MCF 10A (cell line): ENCODE results near the gene TWSG1. TPM values are rescaled to one million over a fixed set of nuclear protein-coding genes. Genes with fewer than 3 reads are reported as not detected.

ENCODE experiments used
- BruUV-seq: library from RNA; stranded (reverse); fragments of 400-500 nt; replicated peaks from 2 replicates; lab custom pipeline; 2021; lab: Mats Ljungman, UMichigan
- CTCF ChIA-PET: fragments of 300-600 bp; sonication (Branson Sonifier 250); formaldehyde crosslinking; extraction: SDS; loops from one replicate; lab custom pipeline; 2021; ENCODE audit warnings: antibody characterized with exemption, inconsistent platforms; lab: Yijun Ruan, JAX
- POLR2A ChIA-PET: fragments of 300-600, 350-650 bp; sonication (Branson Sonifier 250); formaldehyde crosslinking; extraction: SDS; loops from one replicate; lab custom pipeline; 2020; ENCODE audit warnings: antibody characterized with exemption, inconsistent platforms; lab: Yijun Ruan, JAX
- DNase-seq: peaks from one replicate; pipeline ENCODE4 v3.0.0-alpha.2; 2018; ENCODE audit not compliant: unreplicated experiment
- H3K27ac Mint-ChIP-seq: one replicate; pipeline ENCODE4 v1.8.0; 2022; ENCODE audit warnings: mild to moderate bottlenecking, low read depth, mixed read lengths; ENCODE audit not compliant: unreplicated experiment
- H3K27me3 Mint-ChIP-seq: one replicate; pipeline ENCODE4 v1.8.0; 2022; ENCODE audit warnings: mixed read lengths; ENCODE audit not compliant: insufficient read depth, unreplicated experiment
- H3K36me3 Mint-ChIP-seq: one replicate; pipeline ENCODE4 v1.8.0; 2022; ENCODE audit warnings: mild to moderate bottlenecking, moderate library complexity, mixed read lengths; ENCODE audit not compliant: insufficient read depth, unreplicated experiment
- H3K4me1 Mint-ChIP-seq: one replicate; pipeline ENCODE4 v1.8.0; 2022; ENCODE audit warnings: mixed read lengths; ENCODE audit not compliant: insufficient read depth, unreplicated experiment
- H3K4me3 Mint-ChIP-seq: one replicate; pipeline ENCODE4 v1.8.0; 2022; ENCODE audit warnings: mild to moderate bottlenecking, moderate library complexity, mixed read lengths; ENCODE audit not compliant: unreplicated experiment
- H3K9me3 Mint-ChIP-seq: one replicate; pipeline ENCODE4 v1.8.0; 2022; ENCODE audit warnings: mixed read lengths; ENCODE audit not compliant: unreplicated experiment
- intact Hi-C: fragments of 100-400 bp; cut with micrococcal nuclease; formaldehyde crosslinking; loops from 2 replicates; pipeline ENCODE4 v1.14.1; 2022
- total RNA-seq: library from RNA; stranded (reverse); gene quantifications from 2 replicates; pipeline ENCODE4 v1.2.3, GENCODE V29; 2022
- TF ChIP-seq, protein P1 (sequence below): fragments of 200-600 bp; IDR thresholded peaks from one replicate; pipeline ENCODE4 v1.8.0; 2022; ENCODE audit warnings: antibody characterized with exemption, mild to moderate bottlenecking; ENCODE audit not compliant: unreplicated experiment

TWSG1 gene
- total RNA-seq, 1 experiment from 2014 or later = 26.0 TPM

DNA sequence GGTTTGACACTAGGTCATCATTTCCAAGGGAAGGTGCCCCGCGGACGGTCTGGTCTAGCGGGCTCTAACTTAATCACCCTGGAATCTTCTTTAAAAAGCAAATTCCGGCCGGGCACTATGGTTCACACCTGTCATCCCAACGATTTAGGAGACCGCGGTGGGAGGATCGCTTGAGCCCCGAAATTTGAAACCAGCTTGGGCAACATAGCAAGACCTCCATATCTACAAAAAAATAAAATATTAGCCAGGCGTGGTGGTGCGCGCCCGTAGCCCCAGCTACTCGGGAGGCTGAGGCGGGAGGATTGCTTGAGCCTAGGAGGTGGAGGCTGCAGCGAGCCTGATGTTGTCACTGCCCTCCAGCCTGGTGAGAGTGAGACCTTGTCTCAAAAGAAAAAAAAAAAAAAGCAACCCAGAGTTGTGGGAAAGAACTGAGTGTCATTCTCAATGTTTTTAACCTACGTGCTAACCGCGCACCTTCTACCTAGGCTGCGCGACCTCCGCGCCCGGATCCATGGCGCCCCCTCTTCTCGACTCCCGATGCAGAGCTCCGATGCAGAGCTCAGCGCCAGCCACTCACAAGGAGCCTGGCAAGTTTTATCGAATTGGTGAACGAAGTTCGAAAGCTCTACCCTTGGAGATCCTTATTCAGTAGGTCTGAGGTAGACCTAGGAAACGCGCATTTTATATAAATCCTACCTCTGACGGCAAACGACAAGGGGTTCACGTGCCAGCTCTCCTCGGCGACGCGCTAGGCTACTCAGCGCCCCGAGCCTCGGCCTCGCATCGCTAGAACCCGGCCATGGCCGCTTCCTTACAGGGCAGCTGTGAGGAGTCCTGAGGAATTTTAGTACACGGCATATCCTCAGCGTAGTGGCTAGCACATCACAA is 888 bp upstream of the TWSG1 start:
- BruUV-seq = no TSS peak
- H3K27ac Mint-ChIP-seq = no peak overlapping the region

DNA sequence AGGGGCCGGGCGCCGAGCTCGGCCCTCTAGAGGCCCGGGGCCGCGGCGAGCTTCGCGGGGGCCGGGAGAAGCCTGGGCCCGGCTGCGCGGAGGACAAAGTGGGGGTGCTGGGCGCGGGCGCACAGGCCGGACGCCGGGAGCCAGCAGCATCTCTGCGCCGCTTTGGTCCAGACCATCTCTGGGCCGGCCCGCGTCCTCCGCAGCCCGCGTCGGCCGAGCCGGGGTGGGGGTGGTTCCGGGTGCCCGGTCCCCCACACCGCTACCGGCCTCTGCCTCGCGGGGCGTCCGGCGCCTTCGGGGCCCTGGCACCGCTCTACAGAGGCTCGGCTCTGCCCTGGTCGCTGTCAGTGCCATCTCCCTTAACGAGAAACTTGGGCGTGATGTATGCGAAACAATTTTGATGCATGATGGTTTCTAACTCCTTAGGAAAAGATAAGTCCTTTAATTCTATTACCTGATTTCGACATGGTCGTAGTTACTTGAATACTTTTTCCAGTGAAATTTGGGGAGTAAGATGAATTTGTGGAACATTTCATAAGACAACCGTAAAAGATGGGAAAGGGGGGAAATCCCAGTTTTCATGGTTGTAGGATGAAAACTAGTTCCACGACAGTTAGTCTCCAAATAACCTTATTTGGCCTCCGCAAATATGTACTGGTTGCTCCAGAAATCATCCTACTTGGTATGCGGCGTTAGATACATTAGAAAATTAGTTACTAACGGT is 562 bp downstream of the TWSG1 start:
- ChIA-PET CTCF (interaction anchor here (0.7 kb wide), 1 partner anchor 262 kb away, joined by 3 read pairs; no protein-coding TSS in a partner anchor), POLR2A (interaction anchor here (0.6 to 1.9 kb wide), 12 partner anchors 12 to 261 kb away, joined by 3 to 10 read pairs (median 4); partner anchors contain the start of gene RALBP1)
- Mint-ChIP-seq H3K27ac (peak overlapping the region; percentile 63), H3K4me1 (peaks cover 5% of the 10 kb centered on the region), H3K27me3 (no peaks in the 10 kb centered on the region), H3K4me3 (peak overlapping the region; percentile 81), H3K9me3 (no peaks in the 10 kb centered on the region), H3K36me3 (peaks cover 26% of the 10 kb centered on the region)
- intact Hi-C loops = loop anchor here (1.0 to 2.0 kb wide), 2 partner anchors 140 to 181 kb away; partner anchors contain the start of gene RALBP1
- DNase-seq = no peak
- no TSS peak for BruUV-seq
- TF ChIP-seq, protein P1, sequence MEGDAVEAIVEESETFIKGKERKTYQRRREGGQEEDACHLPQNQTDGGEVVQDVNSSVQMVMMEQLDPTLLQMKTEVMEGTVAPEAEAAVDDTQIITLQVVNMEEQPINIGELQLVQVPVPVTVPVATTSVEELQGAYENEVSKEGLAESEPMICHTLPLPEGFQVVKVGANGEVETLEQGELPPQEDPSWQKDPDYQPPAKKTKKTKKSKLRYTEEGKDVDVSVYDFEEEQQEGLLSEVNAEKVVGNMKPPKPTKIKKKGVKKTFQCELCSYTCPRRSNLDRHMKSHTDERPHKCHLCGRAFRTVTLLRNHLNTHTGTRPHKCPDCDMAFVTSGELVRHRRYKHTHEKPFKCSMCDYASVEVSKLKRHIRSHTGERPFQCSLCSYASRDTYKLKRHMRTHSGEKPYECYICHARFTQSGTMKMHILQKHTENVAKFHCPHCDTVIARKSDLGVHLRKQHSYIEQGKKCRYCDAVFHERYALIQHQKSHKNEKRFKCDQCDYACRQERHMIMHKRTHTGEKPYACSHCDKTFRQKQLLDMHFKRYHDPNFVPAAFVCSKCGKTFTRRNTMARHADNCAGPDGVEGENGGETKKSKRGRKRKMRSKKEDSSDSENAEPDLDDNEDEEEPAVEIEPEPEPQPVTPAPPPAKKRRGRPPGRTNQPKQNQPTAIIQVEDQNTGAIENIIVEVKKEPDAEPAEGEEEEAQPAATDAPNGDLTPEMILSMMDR = peak; percentile 14

More for the DNA sequence above, 888 bp upstream of the TWSG1 start:
- Mint-ChIP-seq H3K9me3 (peaks cover 5% of the 10 kb centered on the region), H3K4me3 (peak overlapping the region; percentile 81), H3K27me3 (no peaks in the 10 kb centered on the region), H3K36me3 (peaks cover 13% of the 10 kb centered on the region), H3K4me1 (peaks cover 11% of the 10 kb centered on the region)
- ChIA-PET POLR2A (interaction anchor here (0.8 to 1.9 kb wide), 10 partner anchors 13 to 260 kb away, joined by 3 to 10 read pairs (median 4); partner anchors contain the start of gene RALBP1), CTCF (interaction anchor here (0.7 to 1.0 kb wide), 3 partner anchors 22 to 109 kb away, joined by 3 to 4 read pairs (median 3); no protein-coding TSS in a partner anchor)
- TF ChIP-seq, protein P1 = no peak
- intact Hi-C loops = loop anchor here (2.0 kb wide), 1 partner anchor 141 kb away; the partner anchor contains the start of gene RALBP1
- DNase-seq = no peak

DNA sequence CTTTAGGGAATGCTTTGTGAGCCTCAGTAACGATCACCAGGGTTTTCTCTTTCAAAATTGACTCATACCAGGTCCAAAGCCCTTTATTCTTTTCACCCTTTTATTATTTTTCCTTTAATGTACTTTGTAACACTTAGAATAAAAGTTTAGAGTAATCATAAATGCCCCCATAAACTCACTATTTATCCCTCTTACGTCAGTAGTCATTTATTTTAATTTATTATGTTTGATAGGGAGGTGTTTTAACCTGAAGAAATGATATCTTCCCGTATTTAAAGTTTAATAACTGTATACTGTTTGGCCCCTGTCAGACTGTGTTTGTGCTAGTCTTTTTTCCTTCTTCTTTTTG is 1.1 kb downstream of the TWSG1 start:
- peaks cover 32% of the 10 kb centered on the region for H3K36me3 Mint-ChIP-seq
- TSS peak; percentile 43 for BruUV-seq
- H3K27me3 Mint-ChIP-seq = no peaks in the 10 kb centered on the region
- intact Hi-C loops = loop anchor here (1.0 to 2.0 kb wide), 2 partner anchors 139 to 181 kb away; partner anchors contain the start of gene RALBP1
- H3K4me3 Mint-ChIP-seq = peak overlapping the region; percentile 81
- DNase-seq = no peak
- ChIA-PET POLR2A (interaction anchor here (1.2 kb wide), 1 partner anchor 232 kb away, joined by 3 read pairs; no protein-coding TSS in a partner anchor), CTCF (no interaction called here)
- H3K27ac Mint-ChIP-seq = peak overlapping the region; percentile 63
- TF ChIP-seq, protein P1 = no peak
- peaks cover 5% of the 10 kb centered on the region for H3K4me1 Mint-ChIP-seq
- H3K9me3 Mint-ChIP-seq = no peaks in the 10 kb centered on the region
